ENCODE data around the gene LAMA2.

- TF ChIP-seq CTCF (IDR thresholded peaks at IDR 0.05) (no peak), POLR2A (IDR thresholded peaks at IDR 0.05) (no peak)
Observed at GRCh38 chr6:129203190-129203900, 320.4 kb downstream of the LAMA2 start.

Measured in breast epithelium (tissue), 3 donors.